Adrenal gland (tissue), 12 donors: ENCODE results near the gene AGPAT4. TPM values are rescaled to one million over a fixed set of nuclear protein-coding genes. Genes with fewer than 3 reads are reported as not detected.
A peak's percentile ranks its signal among the peaks of the same experiment; 100 is the strongest.

Source experiments
- DNase-seq, 7 donors: peaks; one replicate each; pipeline ENCODE4 v3.0.0-alpha.2; 2019 to 2020
- H3K27ac ChIP-seq, 5 donors: fragments of 200-600 bp; sonication (generic) in 4 of 5; 1 replicate in 3 of 5; 2 replicates in 2 of 5; pipeline versions ENCODE4 v1.5.1 to v1.8.0; 2016 to 2020; ENCODE audit warnings: mild to moderate bottlenecking in 1 of 5
- H3K27me3 ChIP-seq: fragments of 200-600 bp; 2 replicates; pipeline ENCODE4 v1.8.0; 2021
- H3K36me3 ChIP-seq, 2 donors: fragments of 200-600 bp; replicated peaks in 1 of 2; 1 replicate in 1 of 2; 2 replicates in 1 of 2; pipeline versions ENCODE4 v1.5.1 to v1.8.0; 2018 to 2022
- H3K4me1 ChIP-seq, 2 donors: fragments of 200-600 bp; replicated peaks in 1 of 2; 1 replicate in 1 of 2; 2 replicates in 1 of 2; pipeline versions ENCODE4 v1.5.1 to v1.8.0; 2018 to 2021
- H3K4me3 ChIP-seq, 4 donors: fragments of 200-600 bp; sonication (generic) in 3 of 4; one replicate each; pipeline ENCODE4 v1.5.1; 2016 to 2018
- H3K9me3 ChIP-seq, 3 donors: fragments of 200-600 bp; sonication (generic) in 1 of 3; replicated peaks in 1 of 3; 1 replicate in 2 of 3; 2 replicates in 1 of 3; pipeline versions ENCODE4 v1.5.1 to v1.8.0; 2016 to 2021
- POLR2A ChIP-seq, 2 donors: fragments of 450-650 bp; IDR thresholded peaks; one replicate each; pipeline ENCODE4 v1.6.1; 2017; ENCODE audit warnings: antibody characterized with exemption in 2 of 2, mild to moderate bottlenecking in 2 of 2, moderate library complexity in 1 of 2
- WGBS, 4 donors: extraction: QIAGEN DNeasy Blood & Tissue Kit in 2 of 4; methylation state at CpG; one replicate each; pipeline versions ENCODE4 v1.1.5 to v1.1.7; 2013 to 2017; 5-methylcytosine and 5-hydroxymethylcytosine counted together
- intact Hi-C, 2 donors: fragments of 100-400 bp; cut with DNase I; formaldehyde crosslinking; loops; one replicate each; pipeline versions ENCODE4 v1.14.1 to v1.15.0; 2022 to 2023
- polyA plus RNA-seq, 3 donors: library from polyadenylated mRNA; stranded (reverse); fragments of 200-250 nt in 2 of 3; fragments of 350-450 nt in 1 of 3; fragmentation: Illumina TruSeq in 1 of 3; extraction: RNeasy Lipid Tissue Mini Kit (QIAGEN cat#74804) in 1 of 3; gene quantifications; one replicate each; pipeline ENCODE4 v1.2.3, GENCODE V29; 2013 to 2014
- total RNA-seq, 9 donors: library from RNA; depleted of rRNA in 4 of 9; stranded (reverse); fragments of >200 nt in 4 of 9; fragments of 120-200 nt in 1 of 9; fragmentation: NEBNext Ultra II Directional in 1 of 9; extraction: Animal tissue kit (Norgen Biotek cat#: 25700) in 1 of 9; gene quantifications; one replicate each; pipeline versions ENCODE4 v1.1.0 to v1.2.4, GENCODE V29; 2013 to 2023
- TF ChIP-seq, protein P1 (sequence below), 6 experiments: fragments of 450-650 bp in 4 of 6; fragments of 200-600 bp in 2 of 6; sonication (generic) in 1 of 6; IDR thresholded peaks; 1 replicate in 5 of 6; 2 replicates in 1 of 6; pipeline versions ENCODE4 v1.5.1 to v1.8.0; 2016 to 2021; ENCODE audit warnings: antibody characterized with exemption in 6 of 6, mild to moderate bottlenecking in 2 of 6, moderate library complexity in 1 of 6
- donor health status: healthy with polysubstance abuse.
- donor health status: Bipolar disorder and iron deficiency.
- donor health status: DM: yes; HTN: yes; CAD: no.
- donor health status: DM: no; HTN: no; CAD: no.
- donor health status: DM: no; HTN: no; CAD: no.
- donor health status: DM: yes; HTN: yes; CAD: no.

Gene AGPAT4
- total and polyA plus RNA-seq, 12 donors: 2.2 to 13.1 (median 3.7) TPM

GRCh38 chr6:161142957-161143296 is 130.9 kb downstream of the AGPAT4 start:
- no peak for TF ChIP-seq POLR2A (IDR thresholded peaks at IDR 0.05)
- TF ChIP-seq, protein P1, sequence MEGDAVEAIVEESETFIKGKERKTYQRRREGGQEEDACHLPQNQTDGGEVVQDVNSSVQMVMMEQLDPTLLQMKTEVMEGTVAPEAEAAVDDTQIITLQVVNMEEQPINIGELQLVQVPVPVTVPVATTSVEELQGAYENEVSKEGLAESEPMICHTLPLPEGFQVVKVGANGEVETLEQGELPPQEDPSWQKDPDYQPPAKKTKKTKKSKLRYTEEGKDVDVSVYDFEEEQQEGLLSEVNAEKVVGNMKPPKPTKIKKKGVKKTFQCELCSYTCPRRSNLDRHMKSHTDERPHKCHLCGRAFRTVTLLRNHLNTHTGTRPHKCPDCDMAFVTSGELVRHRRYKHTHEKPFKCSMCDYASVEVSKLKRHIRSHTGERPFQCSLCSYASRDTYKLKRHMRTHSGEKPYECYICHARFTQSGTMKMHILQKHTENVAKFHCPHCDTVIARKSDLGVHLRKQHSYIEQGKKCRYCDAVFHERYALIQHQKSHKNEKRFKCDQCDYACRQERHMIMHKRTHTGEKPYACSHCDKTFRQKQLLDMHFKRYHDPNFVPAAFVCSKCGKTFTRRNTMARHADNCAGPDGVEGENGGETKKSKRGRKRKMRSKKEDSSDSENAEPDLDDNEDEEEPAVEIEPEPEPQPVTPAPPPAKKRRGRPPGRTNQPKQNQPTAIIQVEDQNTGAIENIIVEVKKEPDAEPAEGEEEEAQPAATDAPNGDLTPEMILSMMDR (IDR thresholded peaks at IDR 0.05): no peak
- Histone ChIP-seq H3K4me1 (no peaks in the 10 kb centered on the region), H3K36me3 (no peaks in the 10 kb centered on the region), H3K27me3 (no peaks in the 10 kb centered on the region), H3K27ac (no peak overlapping the region), H3K4me3 (no peak overlapping the region), H3K9me3 (no peaks in the 10 kb centered on the region)
- WGBS, 4 donors: 74 to 91% (median 86%) methylated on average over 5 of the region's 5 CpGs
- DNase-seq: no peak
- intact Hi-C loops: no loop called here

GRCh38 chr6:161141173-161141572 is 132.7 kb downstream of the AGPAT4 start:
- TF ChIP-seq POLR2A (IDR thresholded peaks at IDR 0.05): no peak
- TF ChIP-seq, protein P1 (IDR thresholded peaks at IDR 0.05): no peak
- Histone ChIP-seq H3K4me1 (no peaks in the 10 kb centered on the region), H3K36me3 (no peaks in the 10 kb centered on the region), H3K27ac (no peak overlapping the region), H3K9me3 (no peaks in the 10 kb centered on the region), H3K27me3 (no peaks in the 10 kb centered on the region), H3K4me3 (no peak overlapping the region)
- intact Hi-C loops: no loop called here
- WGBS, 4 donors: 79 to 87% (median 82%) methylated on average over 11 of the region's 11 CpGs
- DNase-seq: no peak

DNA sequence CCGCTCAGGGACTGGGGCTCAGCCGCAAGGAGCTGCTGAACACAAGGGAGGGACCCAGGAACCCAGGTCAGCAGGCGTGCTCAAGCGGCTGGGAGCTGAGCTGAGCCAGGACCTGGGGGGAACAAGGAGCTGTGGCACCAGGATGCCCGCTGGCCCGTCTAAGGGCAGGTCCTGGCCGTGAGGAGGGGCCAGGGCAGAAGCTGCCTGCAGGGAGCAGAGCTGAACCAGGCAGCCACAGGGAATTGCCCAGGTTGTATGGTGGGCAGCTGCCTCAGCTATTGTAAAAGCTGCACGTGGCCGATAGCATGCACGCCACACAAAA is 133.3 kb downstream of the AGPAT4 start:
- WGBS, 4 donors: 94 to 97% (median 96%) methylated on average over 5 to 10 of the region's 10 CpGs
- H3K9me3 ChIP-seq: no peaks in the 10 kb centered on the region
- no peaks in the 10 kb centered on the region for H3K27me3 ChIP-seq
- no peak overlapping the region for H3K4me3 ChIP-seq
- no peak for DNase-seq
- H3K36me3 ChIP-seq: no peaks in the 10 kb centered on the region
- TF ChIP-seq, protein P1 (IDR thresholded peaks at IDR 0.05): no peak
- TF ChIP-seq POLR2A (IDR thresholded peaks at IDR 0.05): no peak
- H3K27ac ChIP-seq: no peak overlapping the region
- no peaks in the 10 kb centered on the region for H3K4me1 ChIP-seq
- intact Hi-C loops: no loop called here

DNA sequence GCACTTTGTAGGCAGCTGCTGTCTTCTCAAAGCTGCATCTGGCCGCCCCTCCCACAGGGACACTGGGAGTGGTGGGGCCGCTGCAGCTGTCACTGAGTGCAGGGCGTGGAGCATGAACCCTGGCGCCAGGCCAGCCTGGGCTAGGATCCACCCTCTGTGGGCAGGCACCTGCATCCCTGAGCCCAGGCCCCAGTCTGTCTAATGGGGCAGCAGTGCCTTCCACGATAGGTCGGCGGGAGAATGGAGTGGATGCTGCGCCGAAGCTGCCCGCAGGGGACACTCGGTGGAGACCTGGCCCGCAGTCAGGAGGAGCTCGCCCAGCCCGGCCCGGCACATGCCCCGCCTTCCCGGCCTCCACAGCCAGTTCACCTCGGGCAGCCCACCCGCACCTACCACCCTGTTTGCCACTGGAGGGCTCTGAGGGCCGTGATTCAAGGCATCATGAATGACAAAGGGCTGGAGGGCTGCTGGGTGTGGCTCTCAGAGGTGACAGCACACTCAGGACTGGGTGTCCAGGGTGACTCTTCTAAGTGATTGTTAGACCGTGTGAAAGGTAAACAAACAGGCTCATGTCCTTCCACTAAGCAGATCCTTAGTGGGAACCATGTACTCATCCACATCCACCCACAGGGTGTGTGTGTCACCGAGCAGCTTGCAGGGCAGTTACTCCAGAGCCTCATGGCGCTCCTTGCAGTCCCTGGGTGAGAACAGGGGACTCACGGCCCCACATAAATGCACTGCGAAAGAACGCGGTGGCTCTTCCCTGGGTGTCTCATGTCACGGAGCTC is 133.9 kb downstream of the AGPAT4 start:
- intact Hi-C loops: no loop called here
- Histone ChIP-seq H3K36me3 (no peaks in the 10 kb centered on the region), H3K27ac (no peak overlapping the region), H3K27me3 (no peaks in the 10 kb centered on the region), H3K4me3 (no peak overlapping the region), H3K9me3 (no peaks in the 10 kb centered on the region), H3K4me1 (no peaks in the 10 kb centered on the region)
- whole genome bisulfite sequencing, 4 donors: 83 to 93% (median 90%) methylated on average over 3 to 28 of the region's 28 CpGs
- no peak for TF ChIP-seq POLR2A (IDR thresholded peaks at IDR 0.05)
- TF ChIP-seq, protein P1 (IDR thresholded peaks at IDR 0.05): peak in 1 of 6 experiments; percentile 58
- peak in 1 of 7 donors; percentile 64 for DNase-seq
